PC-9 (cell line): ENCODE results near the gene ATP11A. TPM values are rescaled to one million over a fixed set of nuclear protein-coding genes. Genes with fewer than 3 reads are reported as not detected.

Experiments used
- BruUV-seq: library from RNA; stranded (reverse); fragments of 400-500 nt; replicated peaks from 2 replicates; lab custom pipeline; 2021; lab: Mats Ljungman, UMichigan
- CTCF ChIA-PET: fragments of 300-600 bp; sonication (Branson Sonifier 250); formaldehyde crosslinking; loops from one replicate; lab custom pipeline; 2022; ENCODE audit warnings: antibody characterized with exemption; lab: Charles Lee
- POLR2A ChIA-PET: fragments of 300-600 bp; sonication (Branson Sonifier 250); formaldehyde crosslinking; loops from one replicate; lab custom pipeline; 2022; ENCODE audit warnings: antibody characterized with exemption; ENCODE audit not compliant: unreplicated experiment; lab: Charles Lee
- DNase-seq, 2 experiments: peaks; one replicate each; pipeline versions ENCODE4 v3.0.0 to v3.0.0-alpha.2; 2015 to 2022; ENCODE audit warnings: mixed read lengths in 1 of 2
- H2AFZ ChIP-seq: fragments of 200-600 bp; sonication (generic); 2 replicates; pipeline ENCODE4 v1.8.1; 2017; ENCODE audit warnings: antibody characterized with exemption
- H3F3A ChIP-seq: fragments of 200-600 bp; sonication (generic); 2 replicates; pipeline ENCODE4 v1.8.1; 2017; ENCODE audit warnings: antibody characterized with exemption, mild to moderate bottlenecking, low read depth; ENCODE audit not compliant: insufficient read depth
- H3K27ac ChIP-seq: fragments of 200-600 bp; sonication (generic); 2 replicates; pipeline ENCODE4 v1.6.1; 2016; ENCODE audit warnings: mixed run types
- H3K27me3 ChIP-seq: fragments of 200-600 bp; sonication (generic); 2 replicates; pipeline ENCODE4 v1.6.1; 2016; ENCODE audit warnings: low read depth, mixed run types; ENCODE audit not compliant: insufficient read depth
- H3K36me3 ChIP-seq: fragments of 200-600 bp; sonication (generic); 2 replicates; pipeline ENCODE4 v1.6.1; 2016; ENCODE audit warnings: low read depth, mixed run types
- H3K4me1 ChIP-seq: fragments of 200-600 bp; sonication (generic); replicated peaks from 2 replicates; pipeline ENCODE4 v1.6.1; 2016; ENCODE audit warnings: mixed run types; ENCODE audit not compliant: insufficient read depth
- H3K4me2 ChIP-seq: fragments of 200-600 bp; sonication (generic); 2 replicates; pipeline ENCODE4 v1.6.1; 2017; ENCODE audit warnings: mixed run types
- H3K4me3 ChIP-seq: fragments of 200-600 bp; sonication (generic); 2 replicates; pipeline ENCODE4 v1.6.1; 2016; ENCODE audit warnings: mixed run types
- H3K79me2 ChIP-seq: fragments of 200-600 bp; sonication (generic); 2 replicates; pipeline ENCODE4 v1.6.1; 2017; ENCODE audit warnings: low read depth, mixed run types
- H3K9me2 ChIP-seq: fragments of 200-600 bp; sonication (generic); 2 replicates; pipeline ENCODE4 v1.8.1; 2017; ENCODE audit warnings: mild to moderate bottlenecking; ENCODE audit not compliant: insufficient read depth
- H3K9me3 ChIP-seq: fragments of 200-600 bp; sonication (generic); 2 replicates; pipeline ENCODE4 v1.8.1; 2016; ENCODE audit warnings: low read depth; ENCODE audit not compliant: insufficient read depth
- H4K20me1 ChIP-seq: fragments of 200-600 bp; sonication (generic); 2 replicates; pipeline ENCODE4 v1.8.1; 2017; ENCODE audit not compliant: insufficient read depth
- EZH2 ChIP-seq: fragments of 200-600 bp; sonication (generic); IDR thresholded peaks from 2 replicates; pipeline ENCODE4 v1.8.0; 2017; ENCODE audit warnings: antibody characterized with exemption, low read depth
- intact Hi-C: fragments of 100-400 bp; cut with micrococcal nuclease; formaldehyde crosslinking; loops from one replicate; pipeline ENCODE4 v1.10.0; 2022; ENCODE audit not compliant: unreplicated experiment
- total RNA-seq: library from RNA; stranded (reverse); gene quantifications from 2 replicates; pipeline ENCODE4 v1.2.3, GENCODE V29; 2021
- TF ChIP-seq, protein P1 (sequence below): fragments of 200-600 bp; sonication (generic); conservative IDR thresholded peaks from 2 replicates; pipeline ENCODE4 v1.6.1; 2017; ENCODE audit warnings: mixed run types, antibody characterized with exemption, mild to moderate bottlenecking, moderate library complexity

The ATP11A gene
- total RNA-seq, 1 experiment from 2014 or later: 92.2 TPM

DNA sequence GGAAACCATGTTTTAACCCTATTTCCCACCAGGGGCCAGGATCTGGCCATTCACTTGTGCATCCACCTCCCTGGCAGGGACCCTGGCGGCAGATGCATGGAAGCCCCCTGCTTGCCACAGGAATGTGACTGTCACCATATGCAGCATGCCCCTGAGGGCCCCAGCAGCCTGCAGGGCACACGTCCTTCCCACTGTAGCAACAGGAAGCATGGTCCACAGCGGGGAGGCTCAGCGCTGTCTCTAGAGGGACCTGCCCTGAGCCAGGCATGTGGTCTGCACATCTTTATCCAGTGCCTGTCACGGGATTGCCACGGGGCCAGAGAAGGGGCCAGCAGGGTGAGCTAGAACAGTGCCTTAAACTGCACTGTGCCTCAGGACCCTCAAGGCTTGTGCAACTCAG, 244.2 kb downstream of the ATP11A start:
- no peaks in the 10 kb centered on the region for H3F3A ChIP-seq
- POLR2A ChIA-PET: no interaction called here

More for the DNA sequence above, 244.2 kb downstream of the ATP11A start:
- Histone ChIP-seq H3K27me3 (peaks cover 33% of the 10 kb centered on the region), H3K4me3 (no peak overlapping the region), H3K36me3 (no peaks in the 10 kb centered on the region), H3K9me3 (no peaks in the 10 kb centered on the region), H2AFZ (no peak overlapping the region), H3K4me2 (no peak overlapping the region), H4K20me1 (no peaks in the 10 kb centered on the region), H3K79me2 (no peaks in the 10 kb centered on the region), H3K9me2 (no peaks in the 10 kb centered on the region), H3K27ac (no peak overlapping the region), H3K4me1 (0 out of 2 replicates have a peak, but pooled peaks cover 3% of the 10 kb centered on the region)
- CTCF ChIA-PET: no interaction called here
- TF ChIP-seq, protein P1, sequence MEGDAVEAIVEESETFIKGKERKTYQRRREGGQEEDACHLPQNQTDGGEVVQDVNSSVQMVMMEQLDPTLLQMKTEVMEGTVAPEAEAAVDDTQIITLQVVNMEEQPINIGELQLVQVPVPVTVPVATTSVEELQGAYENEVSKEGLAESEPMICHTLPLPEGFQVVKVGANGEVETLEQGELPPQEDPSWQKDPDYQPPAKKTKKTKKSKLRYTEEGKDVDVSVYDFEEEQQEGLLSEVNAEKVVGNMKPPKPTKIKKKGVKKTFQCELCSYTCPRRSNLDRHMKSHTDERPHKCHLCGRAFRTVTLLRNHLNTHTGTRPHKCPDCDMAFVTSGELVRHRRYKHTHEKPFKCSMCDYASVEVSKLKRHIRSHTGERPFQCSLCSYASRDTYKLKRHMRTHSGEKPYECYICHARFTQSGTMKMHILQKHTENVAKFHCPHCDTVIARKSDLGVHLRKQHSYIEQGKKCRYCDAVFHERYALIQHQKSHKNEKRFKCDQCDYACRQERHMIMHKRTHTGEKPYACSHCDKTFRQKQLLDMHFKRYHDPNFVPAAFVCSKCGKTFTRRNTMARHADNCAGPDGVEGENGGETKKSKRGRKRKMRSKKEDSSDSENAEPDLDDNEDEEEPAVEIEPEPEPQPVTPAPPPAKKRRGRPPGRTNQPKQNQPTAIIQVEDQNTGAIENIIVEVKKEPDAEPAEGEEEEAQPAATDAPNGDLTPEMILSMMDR: no peak
- TF ChIP-seq EZH2: no peak
- intact Hi-C loops: no loop called here
- no peak for DNase-seq
- no TSS peak for BruUV-seq

Other genes starting within 250 kb of the ATP11A start
- gene TUBGCP3, start 101.9 kb upstream of the ATP11A start, total RNA-seq: 35.1 and 47.4 TPM in 2 replicates